GM12891 (cell line): ENCODE measurements around the gene ROBO4.

Source experiments
- POLR2A ChIP-seq: IDR thresholded peaks from 2 replicates; pipeline ENCODE4 v1.6.1; 2011; ENCODE audit warnings: low read depth, low read length, control low read depth
- TAF1 ChIP-seq: IDR thresholded peaks from 2 replicates; pipeline ENCODE4 v1.6.1; 2011; ENCODE audit warnings: low read depth, low read length, control low read depth

DNA sequence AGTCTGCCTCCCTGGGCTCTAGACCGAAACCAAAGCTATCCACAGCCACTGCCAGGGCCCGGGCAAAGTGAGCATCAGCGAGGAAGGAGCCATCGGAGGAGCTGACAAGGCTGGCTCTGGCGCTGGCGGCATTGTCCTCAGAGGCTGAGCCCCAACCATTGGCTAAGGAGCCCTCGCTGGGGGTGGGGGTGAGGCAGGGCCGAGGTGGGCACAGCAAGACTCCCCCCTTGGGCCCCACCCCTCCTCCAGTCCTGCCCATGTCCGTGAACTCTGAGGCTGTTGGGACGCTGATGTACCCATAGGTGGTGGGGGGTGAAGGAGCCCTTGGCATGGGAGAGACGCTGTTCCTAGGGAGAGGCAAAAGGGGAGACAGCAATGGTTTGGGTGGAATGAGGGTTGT, 11.2 kb downstream of the ROBO4 start:
- TF ChIP-seq POLR2A (no peak), TAF1 (no peak)
